Measurements from ENCODE around the gene RNF168.
"Not testable (repeated sequence)": the region's sequence is repeated elsewhere in the genome, so short reads cannot be mapped to it uniquely, and the experiment has no call there.

The RNF168 gene

GRCh38 chr3:196492080-196492479, 11.5 kb downstream of the RNF168 start:
- no peak overlapping the region for H3K4me3 ChIP-seq
- TF ChIP-seq CTCF (IDR thresholded peaks at IDR 0.05): no peak
- no peak for DNase-seq (ENCODE audit: low spot score)
- no peak overlapping the region for H3K27ac ChIP-seq

DNA sequence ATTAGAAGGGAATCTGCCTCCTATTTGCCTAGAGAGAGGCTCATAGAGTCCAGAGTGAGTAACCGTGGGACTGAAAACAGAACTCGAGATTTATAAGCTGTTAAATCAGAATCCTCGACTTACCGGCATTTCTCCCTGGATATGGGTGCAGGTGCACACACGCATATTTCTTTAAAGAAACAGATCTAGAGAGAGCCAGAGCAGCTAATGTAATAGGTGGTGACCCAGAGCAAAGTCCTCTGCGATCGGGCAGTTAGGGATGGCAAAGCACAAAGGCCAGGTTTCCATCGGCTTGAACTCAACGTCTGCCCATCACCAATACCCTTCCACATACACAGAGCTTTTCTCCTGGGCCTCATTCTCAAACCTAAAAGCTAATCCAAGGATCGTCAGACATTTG, 13.8 kb downstream of the RNF168 start:
- no peak overlapping the region for H3K4me3 ChIP-seq
- no peak overlapping the region for H3K27ac ChIP-seq
- no peak for DNase-seq (ENCODE audit: low spot score)
- no peak for TF ChIP-seq CTCF (IDR thresholded peaks at IDR 0.05)

GRCh38 chr3:196486263-196486662, 17.3 kb downstream of the RNF168 start:
- no peak for DNase-seq (ENCODE audit: low spot score)
- H3K27ac ChIP-seq: no peak overlapping the region
- H3K4me3 ChIP-seq: no peak overlapping the region
- no peak for TF ChIP-seq CTCF (IDR thresholded peaks at IDR 0.05)

GRCh38 chr3:196477678-196478077, 25.9 kb downstream of the RNF168 start:
- H3K4me3 ChIP-seq: no peak overlapping the region
- DNase-seq (ENCODE audit: low spot score): no peak
- H3K27ac ChIP-seq: no peak overlapping the region
- no peak for TF ChIP-seq CTCF (IDR thresholded peaks at IDR 0.05)

DNA sequence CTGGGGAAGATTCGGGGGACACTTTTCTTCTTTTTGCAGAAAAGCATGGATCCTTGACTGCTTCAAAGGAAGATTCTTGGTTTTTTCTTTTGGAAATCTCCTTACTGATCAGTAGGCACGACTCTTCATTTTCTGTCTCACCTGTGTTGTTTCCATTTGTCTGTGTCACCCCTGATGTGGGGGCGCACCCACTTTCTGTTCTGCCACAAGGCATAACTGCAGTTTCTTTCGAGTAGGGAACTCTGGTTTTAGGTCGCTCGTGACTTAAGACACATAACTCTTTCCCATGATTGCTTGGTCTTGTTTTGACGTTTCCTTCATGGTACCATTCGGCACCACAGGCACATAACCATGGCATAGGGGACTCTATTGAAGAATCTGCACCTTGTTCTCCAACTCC, 31.3 kb downstream of the RNF168 start:
- DNase-seq (ENCODE audit: low spot score): no peak
- no peak for TF ChIP-seq CTCF (IDR thresholded peaks at IDR 0.05)
- Histone ChIP-seq H3K27ac (no peak overlapping the region), H3K4me3 (no peak overlapping the region)

- no peak for TF ChIP-seq CTCF (IDR thresholded peaks at IDR 0.05)
- no peak overlapping the region for H3K4me3 ChIP-seq
- H3K27ac ChIP-seq: no peak overlapping the region
- no peak for DNase-seq (ENCODE audit: low spot score)
These were observed 32.0 kb downstream of the RNF168 start for GRCh38 chr3:196471551-196471950.

GRCh38 chr3:196470182-196470581, 33.4 kb downstream of the RNF168 start:
- not testable (repeated sequence) for H3K4me3 ChIP-seq; H3K27ac ChIP-seq; DNase-seq (ENCODE audit: low spot score)

DNA sequence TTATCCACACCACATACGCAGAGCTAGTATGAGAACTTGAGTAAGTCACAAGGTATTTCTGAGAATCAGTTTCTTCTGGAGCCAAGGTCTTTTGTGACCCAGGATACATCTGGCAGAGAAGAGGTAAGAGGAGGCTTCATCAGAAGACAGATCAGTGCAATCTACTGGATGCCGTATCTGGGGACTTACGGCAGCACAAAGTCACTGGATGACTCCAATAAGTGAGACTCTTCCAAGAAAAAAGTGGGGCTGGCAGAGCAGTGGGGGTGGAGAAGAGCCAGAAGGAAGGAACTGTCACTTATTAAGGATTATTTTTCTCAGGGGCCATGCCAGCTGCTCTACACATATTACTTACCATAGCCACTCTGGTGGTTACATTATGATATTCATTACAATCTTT, 39.8 kb downstream of the RNF168 start:
- TF ChIP-seq CTCF (IDR thresholded peaks at IDR 0.05): no peak
- DNase-seq (ENCODE audit: low spot score): no peak
- no peak overlapping the region for H3K4me3 ChIP-seq
- no peak overlapping the region for H3K27ac ChIP-seq
